ENCODE results near the gene TAF6.

Gene TAF6

GRCh38 chr7:100101016-100101862 lies 17.9 kb downstream of the TAF6 start, which contains the start of the genes AP4M1 and MCM7 (continued):
- TF ChIP-seq ZBTB49 (tag by site-specific recombination; IDR thresholded peaks at IDR 0.05; ENCODE audit: low read depth) = no peak
- TF ChIP-seq ZNF596 (tag by site-specific recombination; IDR thresholded peaks at IDR 0.05) = no peak
- TF ChIP-seq ZNF426 (tag by site-specific recombination; IDR thresholded peaks at IDR 0.05) = no peak
- no peak for TF ChIP-seq ZBTB11 (tag by site-specific recombination; conservative IDR thresholded peaks at IDR 0.05; ENCODE audit: low read depth)
- no peak for TF ChIP-seq PATZ1 (tag by site-specific recombination; IDR thresholded peaks at IDR 0.05)
- TF ChIP-seq ZNF510 (tag by site-specific recombination; IDR thresholded peaks at IDR 0.05; ENCODE audit: insufficient replicate concordance) = no peak
- TF ChIP-seq OSR2 (tag by site-specific recombination; IDR thresholded peaks at IDR 0.05) = no peak
- no peak for TF ChIP-seq ZNF514 (tag by site-specific recombination; IDR thresholded peaks at IDR 0.05)

GRCh38 chr7:100100420-100101015 lies 18.6 kb downstream of the TAF6 start:
- POLR2A ChIA-PET = interaction anchor here (0.6 to 4.4 kb wide), 15 partner anchors 11 to 606 kb away, joined by 3 to 115 read pairs (median 10); partner anchors contain the start of genes CNPY4, COPS6, FBXO24 and LAMTOR4
- H3K9me3 ChIP-seq (ENCODE audit: control insufficient read depth, insufficient read depth, low read depth, low read length) = no peaks in the 10 kb centered on the region
- TF ChIP-seq ZNF776 (tag by site-specific recombination; IDR thresholded peaks at IDR 0.05; ENCODE audit: borderline replicate concordance) (no peak; the same call in 1 of the 2 replicates), HOXA7 (CRISPR knock-in tag; IDR thresholded peaks at IDR 0.05; ENCODE audit: borderline replicate concordance) (no peak), ZNF132 (tag by site-specific recombination; IDR thresholded peaks at IDR 0.05; ENCODE audit: borderline replicate concordance) (no peak), ZNF585B (tag by site-specific recombination; IDR thresholded peaks at IDR 0.05) (no peak), ZNF174 (tag by site-specific recombination; IDR thresholded peaks at IDR 0.05) (no peak), ZNF148 (tag by site-specific recombination; IDR thresholded peaks at IDR 0.05; ENCODE audit: borderline replicate concordance) (no peak), ZNF561 (tag by site-specific recombination; IDR thresholded peaks at IDR 0.05; ENCODE audit: borderline replicate concordance) (peak; percentile 81; the same call in 1 of the 2 replicates), OSR2 (tag by site-specific recombination; IDR thresholded peaks at IDR 0.05) (no peak), ZNF530 (tag by site-specific recombination; IDR thresholded peaks at IDR 0.05; ENCODE audit: low read depth) (no peak), PBX3 (CRISPR knock-in tag; IDR thresholded peaks at IDR 0.05) (peak; percentile 69; the same call in 1 of the 2 replicates), ZNF747 (tag by site-specific recombination; IDR thresholded peaks at IDR 0.05) (no peak), ZNF155 (tag by site-specific recombination; IDR thresholded peaks at IDR 0.05) (no peak), ZNF18 (tag by site-specific recombination; IDR thresholded peaks at IDR 0.05) (no peak; the same call in 1 of the 2 replicates)

More at GRCh38 chr7:100100420-100101015, 18.6 kb downstream of the TAF6 start:
- peaks cover 49 to 65% of the 10 kb centered on the region in 2 experiments for H3K36me3 ChIP-seq (ENCODE audit: control insufficient read depth in 2 of 2, insufficient read depth in 1 of 2, low read length in 2 of 2)
- CTCF ChIA-PET = interaction anchor here (0.6 to 1.3 kb wide), 3 partner anchors 11 to 25 kb away, joined by 3 read pairs; no protein-coding TSS in a partner anchor
- peak overlapping the region; percentile 99 for H3K27ac ChIP-seq (ENCODE audit: extremely low read depth, low read depth, low read length)
- no peaks in the 10 kb centered on the region for H3K4me1 ChIP-seq (ENCODE audit: control insufficient read depth, insufficient read depth, low read length)
- peak overlapping the region; percentile 95 for H3K4me3 ChIP-seq (ENCODE audit: low read depth, low read length)

Data from HEK293 (cell line).